NAMALWA (cell line): Measurements from ENCODE around the gene RUVBL1.

Experiments used
- DNase-seq: peaks from one replicate; pipeline ENCODE4 v3.0.0-alpha.2; 2015; ENCODE audit warnings: low spot score

RUVBL1 gene

GRCh38 chr3:128133273-128133883, 9.8 kb upstream of the RUVBL1 start:
- peak; percentile 59 for DNase-seq

GRCh38 chr3:128131897-128132646, 8.5 kb upstream of the RUVBL1 start:
- DNase-seq = no peak

GRCh38 chr3:128128251-128128650, 4.6 kb upstream of the RUVBL1 start:
- DNase-seq = no peak

GRCh38 chr3:128127236-128127635, 3.6 kb upstream of the RUVBL1 start:
- DNase-seq = no peak

- no peak for DNase-seq
These were observed 465 bp downstream of the RUVBL1 start for GRCh38 chr3:128123156-128123537.

- DNase-seq = no peak
These were observed 1.6 kb downstream of the RUVBL1 start for GRCh38 chr3:128122013-128122412.

GRCh38 chr3:128113817-128114794, 9.5 kb downstream of the RUVBL1 start:
- DNase-seq = peak; percentile 68

GRCh38 chr3:128112357-128112968, 11.1 kb downstream of the RUVBL1 start:
- DNase-seq = no peak

- DNase-seq = no peak
These were observed 12.5 kb downstream of the RUVBL1 start for GRCh38 chr3:128111147-128111546.

GRCh38 chr3:128107834-128108233, 15.8 kb downstream of the RUVBL1 start:
- no peak for DNase-seq

GRCh38 chr3:128103136-128103676, 20.4 kb downstream of the RUVBL1 start:
- DNase-seq = no peak

- no peak for DNase-seq
These were observed 23.0 kb downstream of the RUVBL1 start for GRCh38 chr3:128100638-128101037.

GRCh38 chr3:128100161-128100560, 23.5 kb downstream of the RUVBL1 start:
- DNase-seq = no peak

- DNase-seq = no peak
These were observed 25.4 kb downstream of the RUVBL1 start for GRCh38 chr3:128098234-128098633.

GRCh38 chr3:128095222-128095703, 28.3 kb downstream of the RUVBL1 start:
- DNase-seq = peak; percentile 74

GRCh38 chr3:128094295-128095151, 29.1 kb downstream of the RUVBL1 start:
- DNase-seq = no peak

GRCh38 chr3:128091586-128091985, 32.0 kb downstream of the RUVBL1 start:
- DNase-seq = no peak

GRCh38 chr3:128089135-128089534, 34.5 kb downstream of the RUVBL1 start:
- DNase-seq = no peak

- no peak for DNase-seq
These were observed 39.0 kb downstream of the RUVBL1 start for GRCh38 chr3:128084675-128085021.

GRCh38 chr3:128083980-128084674, 39.5 kb downstream of the RUVBL1 start:
- DNase-seq = no peak
